GM12873 (cell line): Measurements from ENCODE around the gene TGM5.

ENCODE experiments used
- TF ChIP-seq, protein P1 (sequence below): IDR thresholded peaks from 2 replicates; pipeline ENCODE4 v1.5.1; 2012; ENCODE audit warnings: low read depth, mild to moderate bottlenecking, moderate library complexity, low read length, control low read depth; ENCODE audit not compliant: insufficient read depth; ENCODE audit errors: missing control alignments

Gene TGM5

DNA sequence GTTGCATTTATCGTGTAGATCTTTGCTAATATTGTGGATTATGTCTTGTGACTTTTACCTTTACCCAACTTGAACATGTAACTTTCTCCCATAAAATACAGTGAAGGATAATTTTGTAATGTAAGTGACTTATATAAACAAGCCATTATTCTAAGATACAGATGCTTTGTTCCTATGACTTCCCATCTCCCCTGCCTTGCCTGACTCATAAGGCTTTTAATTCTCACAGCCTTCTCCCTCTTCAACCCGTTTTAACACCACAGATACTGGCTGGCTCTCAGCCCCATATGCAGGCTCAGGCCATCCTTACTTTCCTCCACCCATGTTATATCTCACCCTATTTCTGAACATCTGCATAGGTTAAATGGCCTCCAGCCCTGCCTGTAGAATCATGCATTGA lies 77.4 kb downstream of the TGM5 start:
- TF ChIP-seq, protein P1, sequence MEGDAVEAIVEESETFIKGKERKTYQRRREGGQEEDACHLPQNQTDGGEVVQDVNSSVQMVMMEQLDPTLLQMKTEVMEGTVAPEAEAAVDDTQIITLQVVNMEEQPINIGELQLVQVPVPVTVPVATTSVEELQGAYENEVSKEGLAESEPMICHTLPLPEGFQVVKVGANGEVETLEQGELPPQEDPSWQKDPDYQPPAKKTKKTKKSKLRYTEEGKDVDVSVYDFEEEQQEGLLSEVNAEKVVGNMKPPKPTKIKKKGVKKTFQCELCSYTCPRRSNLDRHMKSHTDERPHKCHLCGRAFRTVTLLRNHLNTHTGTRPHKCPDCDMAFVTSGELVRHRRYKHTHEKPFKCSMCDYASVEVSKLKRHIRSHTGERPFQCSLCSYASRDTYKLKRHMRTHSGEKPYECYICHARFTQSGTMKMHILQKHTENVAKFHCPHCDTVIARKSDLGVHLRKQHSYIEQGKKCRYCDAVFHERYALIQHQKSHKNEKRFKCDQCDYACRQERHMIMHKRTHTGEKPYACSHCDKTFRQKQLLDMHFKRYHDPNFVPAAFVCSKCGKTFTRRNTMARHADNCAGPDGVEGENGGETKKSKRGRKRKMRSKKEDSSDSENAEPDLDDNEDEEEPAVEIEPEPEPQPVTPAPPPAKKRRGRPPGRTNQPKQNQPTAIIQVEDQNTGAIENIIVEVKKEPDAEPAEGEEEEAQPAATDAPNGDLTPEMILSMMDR, result no peak

DNA sequence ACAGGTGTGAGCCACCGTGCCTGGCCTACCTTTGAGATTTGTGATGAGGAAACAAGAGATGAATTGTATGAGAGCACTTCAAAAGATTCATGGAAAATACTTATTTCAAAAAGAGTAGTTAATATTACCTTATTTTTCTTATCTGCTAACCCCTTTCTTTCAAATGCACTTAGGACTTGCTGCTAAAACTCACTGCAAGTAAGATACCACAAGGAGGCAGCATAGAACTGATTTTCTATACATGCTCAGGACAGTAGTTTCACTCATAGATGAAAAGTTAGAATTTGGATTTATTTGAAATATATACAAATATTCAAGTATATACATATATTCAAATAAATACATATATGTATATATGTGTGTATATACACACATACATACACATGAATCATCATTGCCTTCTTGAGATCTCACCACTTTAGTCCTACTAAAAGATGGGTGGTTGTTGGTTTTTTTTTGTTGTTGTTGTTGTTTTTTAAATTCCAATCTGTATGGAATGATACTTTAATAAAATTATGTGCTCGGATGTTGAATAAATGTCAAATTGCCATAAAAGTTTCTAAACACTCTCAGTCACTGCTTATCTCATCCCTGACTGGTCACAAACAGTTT lies 79.1 kb downstream of the TGM5 start:
- TF ChIP-seq, protein P1, result peak; percentile 49

DNA sequence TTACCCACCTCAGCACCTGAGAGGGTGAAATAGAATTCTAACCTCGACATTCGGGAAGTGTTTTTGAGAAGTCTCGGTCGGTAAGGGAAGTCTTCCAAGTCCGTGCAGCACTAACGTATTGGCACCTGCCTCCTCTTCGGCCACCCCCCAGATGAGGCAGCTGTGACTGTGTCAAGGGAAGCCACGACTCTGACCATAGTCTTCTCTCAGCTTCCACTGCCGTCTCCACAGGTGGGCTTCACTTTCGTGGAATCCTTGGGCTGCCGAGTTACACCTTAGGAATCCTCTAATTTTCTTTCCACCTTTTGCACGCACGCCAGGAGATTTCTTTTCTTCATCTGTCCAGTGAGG lies 80.8 kb downstream of the TGM5 start:
- TF ChIP-seq, protein P1, result no peak

DNA sequence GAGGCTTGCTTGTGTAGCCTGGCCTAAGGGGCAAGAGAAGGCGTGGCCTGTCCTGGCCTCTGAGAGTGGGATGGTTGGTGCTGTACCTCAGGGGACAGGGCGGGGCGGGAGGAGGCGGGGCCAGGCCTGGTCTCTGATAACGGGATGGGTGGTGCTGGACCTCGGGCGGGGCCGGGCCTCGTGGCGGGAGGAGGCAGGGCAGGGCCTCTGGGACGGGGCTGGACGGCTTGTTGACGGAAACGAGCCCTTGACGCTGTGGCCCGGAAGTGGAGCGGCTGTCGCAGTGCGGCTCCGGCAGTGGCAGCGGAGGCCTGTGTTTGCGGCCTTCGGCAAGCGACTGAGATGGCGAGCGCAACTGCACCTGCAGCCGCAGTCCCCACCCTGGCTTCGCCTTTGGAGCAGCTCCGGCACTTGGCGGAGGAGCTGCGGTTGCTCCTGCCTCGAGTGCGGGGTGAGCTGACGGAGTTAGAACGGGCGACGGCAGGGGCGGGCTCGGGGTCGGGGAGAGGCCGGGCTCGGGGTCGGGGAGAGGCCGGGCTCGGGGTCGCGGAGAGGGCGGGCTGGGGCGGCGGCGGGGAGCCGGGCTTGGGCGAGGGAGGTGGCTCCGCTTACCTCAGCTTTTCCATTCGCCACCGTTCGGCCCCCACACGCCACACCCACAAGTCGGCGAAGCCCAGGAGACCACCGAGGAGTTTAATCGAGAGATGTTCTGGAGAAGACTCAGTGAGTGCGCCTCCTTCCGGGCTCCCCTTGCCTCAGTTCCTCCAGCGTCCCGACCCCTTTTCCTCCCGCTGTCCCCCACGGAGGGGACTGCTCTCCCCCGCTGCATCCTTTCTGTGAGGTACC lies 81.3 kb downstream of the TGM5 start, which contains the start of gene CCNDBP1:
Gene CCNDBP1, plus strand, starts transcription at position 247 of the 846 bp plus-strand sequence. Its CDS starts 96 bp downstream, at position 343.
- TF ChIP-seq, protein P1, result peak; percentile 63

DNA sequence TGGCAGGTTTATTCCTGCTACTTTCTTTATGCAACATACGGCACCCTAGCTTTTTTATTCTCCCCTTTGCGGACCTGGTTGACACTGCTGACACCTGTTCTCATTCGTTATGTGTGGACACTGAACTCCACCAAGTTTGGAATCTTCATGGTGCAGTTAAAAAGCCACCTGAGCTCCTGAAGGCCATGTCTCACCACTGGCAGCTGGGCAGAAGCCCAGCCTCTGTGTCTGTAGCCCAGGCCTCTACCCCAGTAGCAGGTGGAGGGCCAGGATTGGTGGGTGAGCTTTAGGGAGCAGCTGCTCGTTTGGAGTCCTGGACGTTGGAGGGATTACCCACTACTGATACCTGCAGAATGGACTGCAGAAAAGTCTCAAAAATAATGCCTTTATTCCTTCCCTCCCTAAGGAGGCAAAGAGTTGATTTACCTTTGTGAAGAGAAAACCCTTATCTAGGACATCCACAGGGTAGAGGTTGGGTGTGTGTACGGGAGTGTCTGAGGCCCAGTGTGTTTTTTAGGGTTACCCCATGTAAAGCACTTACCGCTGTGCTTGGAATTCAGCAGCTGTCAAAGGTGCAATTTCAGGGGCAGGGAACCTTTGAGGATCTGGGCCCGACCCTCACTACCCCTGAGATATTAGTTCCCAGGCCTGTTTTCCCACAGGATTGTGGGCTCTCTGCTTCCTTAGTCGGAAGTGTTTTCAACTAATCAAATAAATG lies 82.2 kb downstream of the TGM5 start:
- TF ChIP-seq, protein P1, result no peak

DNA sequence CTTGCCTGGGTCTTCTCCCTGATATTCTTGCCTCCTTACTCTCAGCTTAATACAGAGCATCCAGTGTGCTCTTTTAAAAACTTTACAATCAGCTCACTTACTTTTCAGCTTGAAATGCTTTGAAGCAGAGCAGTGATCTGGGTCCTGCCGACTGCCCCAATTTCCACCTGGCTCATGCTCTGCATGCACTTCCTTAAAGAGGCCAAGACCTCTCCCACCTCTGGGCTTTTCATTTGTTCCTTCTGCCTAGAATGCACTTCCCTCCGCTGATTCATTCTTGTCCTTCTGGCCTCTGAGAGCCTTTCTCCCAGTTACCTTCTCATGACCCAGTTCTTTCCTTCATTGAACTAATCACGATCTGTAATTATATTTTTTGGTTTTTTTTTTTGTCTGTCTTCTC lies 83.5 kb downstream of the TGM5 start:
- TF ChIP-seq, protein P1, result no peak
